ENCODE data around the gene SH3BP4.

The SH3BP4 gene

GRCh38 chr2:235059161-235059560 is 107.3 kb downstream of the SH3BP4 start:
- no peak for DNase-seq (ENCODE audit: low read depth)

DNA sequence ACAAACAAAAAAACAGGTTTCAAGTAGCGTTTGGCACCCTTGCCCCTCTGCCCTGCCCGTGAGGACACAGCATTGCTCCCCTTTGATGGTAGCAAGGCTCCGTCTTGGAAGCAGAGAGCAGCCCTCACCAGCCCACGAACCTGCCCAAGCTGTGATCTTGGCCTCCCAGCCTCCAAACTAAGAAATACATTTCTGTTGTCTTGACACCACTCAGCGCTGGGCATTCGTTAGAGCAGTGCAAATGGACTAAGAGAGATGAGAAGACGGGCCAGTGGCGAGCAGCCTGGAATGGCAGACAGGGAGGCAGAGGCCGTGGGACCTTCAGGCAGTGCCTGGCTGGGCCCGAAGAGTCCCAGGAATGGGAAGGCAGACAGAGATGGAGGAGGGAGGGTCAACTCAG is 109.8 kb downstream of the SH3BP4 start:
- DNase-seq (ENCODE audit: low read depth): no peak

DNA sequence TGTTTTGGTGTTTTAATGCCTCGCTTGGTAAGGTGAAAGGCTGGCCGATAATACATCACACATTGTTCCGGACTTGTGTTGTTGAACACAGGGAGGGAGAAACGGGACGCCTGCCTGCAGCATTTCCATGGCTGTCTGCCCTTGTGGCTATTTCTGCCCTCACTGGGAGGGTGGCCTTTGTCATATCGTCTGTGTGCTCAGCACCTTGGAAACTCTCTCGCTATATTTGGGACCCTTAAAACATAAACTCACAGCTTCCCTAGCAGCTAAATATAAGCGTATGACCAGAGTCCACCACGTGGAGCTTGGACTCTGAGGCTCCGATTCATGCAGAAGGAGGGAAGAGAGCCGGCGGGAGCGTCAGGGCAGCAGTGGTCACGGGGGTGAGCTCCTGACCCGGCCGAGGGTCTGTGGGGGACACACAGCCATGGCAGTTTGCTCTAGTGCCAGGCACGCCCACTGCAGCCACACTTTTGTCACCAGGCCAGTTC is 111.7 kb downstream of the SH3BP4 start:
- no peak for DNase-seq (ENCODE audit: low read depth)

GRCh38 chr2:235064976-235065375 is 113.2 kb downstream of the SH3BP4 start:
- no peak for DNase-seq (ENCODE audit: low read depth)

DNA sequence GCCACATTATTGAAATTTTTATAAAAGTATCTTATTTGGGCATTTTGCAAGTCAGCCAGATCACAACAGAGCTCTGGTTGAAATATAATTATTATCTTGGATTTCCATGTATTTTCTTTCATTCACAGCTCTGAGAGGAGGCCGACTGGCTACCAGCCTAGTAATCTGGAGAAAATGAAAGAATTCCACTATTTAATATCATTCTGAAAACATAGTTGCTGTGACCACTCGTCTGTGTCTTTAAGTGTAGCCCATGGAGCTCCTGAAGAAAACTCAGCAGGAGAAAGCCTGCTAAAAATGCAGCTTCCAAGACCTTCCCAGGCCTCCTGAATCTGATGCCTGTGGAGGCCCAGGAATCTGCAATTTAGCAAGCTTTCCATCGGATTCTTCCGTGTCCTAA is 114.7 kb downstream of the SH3BP4 start:
- DNase-seq (ENCODE audit: low read depth): no peak

DNA sequence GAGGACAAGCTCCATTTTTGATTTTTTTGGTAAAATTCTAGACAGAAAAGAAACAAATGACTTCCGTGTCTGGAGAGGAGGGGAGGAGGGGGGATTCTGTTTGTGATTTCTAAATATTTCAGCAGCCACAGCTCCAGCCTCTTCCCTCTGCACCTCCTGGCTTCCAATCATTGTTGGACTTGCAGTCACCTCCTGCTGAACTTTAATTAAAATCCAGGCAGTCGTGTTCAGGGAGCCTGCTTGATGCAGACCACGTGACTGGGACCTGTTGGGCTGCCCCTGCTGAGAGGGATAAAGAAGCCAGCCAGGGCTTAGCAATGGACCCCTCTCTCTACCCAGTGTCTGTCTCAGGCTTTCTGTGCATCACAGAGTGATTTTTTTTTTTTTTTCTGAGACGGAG is 115.1 kb downstream of the SH3BP4 start:
- DNase-seq (ENCODE audit: low read depth): no peak

DNA sequence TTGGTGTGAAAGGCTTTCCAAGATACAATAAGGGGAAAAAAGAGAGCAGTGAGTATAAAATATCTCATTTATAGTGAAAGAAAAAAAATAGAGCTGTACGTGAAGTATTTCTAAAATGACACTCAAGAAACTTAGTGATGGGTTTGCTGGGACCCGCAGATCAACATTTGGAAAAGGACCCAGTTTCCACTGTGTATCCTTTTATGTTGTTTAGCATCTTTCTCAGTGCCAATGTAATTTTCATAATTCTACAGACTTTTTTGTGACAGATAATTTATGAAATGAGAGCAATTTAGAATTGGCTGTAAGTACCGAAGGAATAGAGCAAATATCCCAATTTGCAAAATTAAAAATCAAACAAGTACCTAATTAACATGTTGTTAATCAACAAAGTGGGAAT is 116.9 kb downstream of the SH3BP4 start:
- DNase-seq (ENCODE audit: low read depth): no peak

GRCh38 chr2:235070063-235070706 is 118.4 kb downstream of the SH3BP4 start:
- DNase-seq (ENCODE audit: low read depth): no peak

DNA sequence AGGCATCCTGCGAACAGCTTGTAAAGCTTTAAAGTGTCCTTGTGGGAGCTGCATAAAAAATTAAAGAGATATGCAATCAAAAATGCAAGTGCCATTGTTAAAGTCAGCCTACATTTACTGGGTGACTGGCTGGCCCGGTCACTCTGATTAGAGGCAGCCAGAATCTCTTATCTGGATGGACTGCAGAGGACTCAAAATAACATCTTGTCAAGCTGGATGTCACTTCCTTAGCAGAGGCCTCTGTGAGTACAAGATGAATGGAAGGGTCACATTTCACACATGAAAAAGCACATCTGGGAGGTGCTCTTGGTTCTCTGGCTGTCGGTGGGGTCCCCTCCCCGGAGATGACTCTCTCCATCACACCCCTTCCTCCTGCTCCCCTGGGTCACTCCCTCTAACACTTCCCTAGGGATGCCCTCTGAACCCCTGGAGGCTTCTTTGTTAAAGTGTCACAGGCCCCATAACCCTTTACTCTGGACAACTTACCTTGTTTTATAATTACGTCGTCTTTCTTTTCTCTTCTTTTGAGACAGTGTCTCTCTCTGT is 122.1 kb downstream of the SH3BP4 start:
- DNase-seq (ENCODE audit: low read depth): no peak

DNA sequence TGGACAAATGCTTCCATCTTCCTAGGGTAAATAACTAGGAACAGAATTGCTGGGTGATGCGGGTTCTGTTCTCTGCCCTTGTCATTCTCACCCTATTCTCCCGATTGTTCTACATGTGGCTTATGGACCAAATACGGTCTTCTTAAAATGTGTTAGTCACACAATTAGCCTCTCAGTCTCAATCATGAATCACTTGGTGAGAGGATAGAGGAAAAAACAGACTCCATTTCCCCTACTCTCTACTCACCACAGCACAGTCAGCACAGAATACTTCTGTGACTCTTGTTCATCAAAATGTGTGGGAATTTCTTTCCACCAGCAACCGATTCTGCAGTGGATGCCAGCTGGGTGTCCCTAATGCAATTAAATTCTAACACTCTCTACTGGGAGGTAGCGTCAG is 125.2 kb downstream of the SH3BP4 start:
- no peak for DNase-seq (ENCODE audit: low read depth)

DNA sequence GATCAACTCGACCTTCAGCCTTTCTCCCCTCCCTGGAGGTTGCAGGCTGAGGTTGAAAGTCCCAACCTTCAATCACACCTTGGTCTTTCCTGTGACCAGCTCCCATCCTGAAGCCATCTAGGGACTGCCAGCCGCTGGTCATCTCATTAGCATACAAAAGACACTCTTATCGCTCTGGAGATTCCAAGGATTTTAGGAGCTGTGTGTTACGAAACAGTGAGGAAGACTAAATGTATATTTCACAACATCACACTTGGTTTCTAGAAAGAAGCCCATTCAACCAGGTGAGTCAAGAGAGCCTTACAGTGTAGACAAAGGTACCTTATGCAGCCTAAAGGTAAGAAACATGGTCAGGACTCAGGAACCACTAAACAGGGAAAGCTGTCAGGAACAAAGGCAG is 126.4 kb downstream of the SH3BP4 start:
- DNase-seq (ENCODE audit: low read depth): no peak

GRCh38 chr2:235078914-235079472 is 127.2 kb downstream of the SH3BP4 start:
- no peak for DNase-seq (ENCODE audit: low read depth)

GRCh38 chr2:235080101-235080500 is 128.3 kb downstream of the SH3BP4 start:
- DNase-seq (ENCODE audit: low read depth): no peak

DNA sequence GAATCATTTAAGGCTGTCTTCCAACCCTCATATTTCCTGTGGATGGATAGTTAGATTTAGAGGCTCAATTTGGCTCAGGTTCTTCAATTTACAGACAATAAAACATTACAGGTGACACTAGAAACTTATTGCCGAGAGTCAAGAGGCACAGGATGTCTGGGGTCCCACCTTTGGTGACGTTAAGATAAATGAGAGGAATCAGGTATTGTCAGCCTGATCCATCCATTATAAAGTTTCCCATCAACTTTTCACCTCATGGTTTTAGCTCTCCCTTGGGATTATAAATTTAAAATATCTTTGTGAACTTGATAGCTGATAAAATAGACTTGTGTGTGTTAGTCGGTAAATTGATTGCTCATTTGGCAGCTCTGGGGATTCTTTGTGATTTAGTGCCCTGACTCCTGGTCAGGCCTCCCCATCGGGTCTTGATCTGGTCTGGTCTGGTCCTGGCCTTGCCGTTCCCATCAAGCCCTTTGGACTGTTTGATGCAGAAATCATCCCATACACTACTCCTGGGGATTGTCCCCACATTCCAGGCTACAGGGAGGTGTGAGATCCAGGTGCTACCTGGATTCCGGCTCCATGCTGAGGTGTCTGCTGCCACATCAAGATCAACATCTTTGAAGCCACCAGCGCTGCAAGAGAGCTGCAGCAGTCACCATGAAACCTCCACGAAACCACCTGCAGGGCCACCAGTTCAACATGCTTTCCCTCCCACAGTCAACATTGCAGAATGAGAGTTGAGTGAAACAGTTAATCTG is 130.9 kb downstream of the SH3BP4 start:
- no peak for DNase-seq (ENCODE audit: low read depth)

GRCh38 chr2:235083822-235084221 is 132.0 kb downstream of the SH3BP4 start:
- DNase-seq (ENCODE audit: low read depth): no peak

DNA sequence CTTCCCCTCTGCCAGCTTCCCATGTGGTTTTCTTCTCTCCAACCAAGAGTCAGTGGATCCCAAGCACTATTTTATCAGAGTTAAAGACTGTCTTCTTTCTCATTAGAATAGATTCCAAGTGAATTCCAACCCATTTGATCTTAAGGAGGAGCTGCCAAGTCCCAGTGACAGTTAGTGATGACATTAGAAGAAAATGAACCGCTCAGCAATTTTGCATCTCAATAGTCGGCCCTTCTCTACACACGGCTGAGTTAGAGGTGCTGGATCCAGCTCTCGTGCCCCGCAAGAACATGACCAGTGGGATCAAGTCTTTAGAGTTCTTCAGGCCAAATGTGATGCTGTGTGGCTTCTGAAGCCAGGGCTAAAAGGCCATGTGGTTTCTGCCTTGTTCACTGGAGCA is 132.6 kb downstream of the SH3BP4 start:
- no peak for DNase-seq (ENCODE audit: low read depth)

DNA sequence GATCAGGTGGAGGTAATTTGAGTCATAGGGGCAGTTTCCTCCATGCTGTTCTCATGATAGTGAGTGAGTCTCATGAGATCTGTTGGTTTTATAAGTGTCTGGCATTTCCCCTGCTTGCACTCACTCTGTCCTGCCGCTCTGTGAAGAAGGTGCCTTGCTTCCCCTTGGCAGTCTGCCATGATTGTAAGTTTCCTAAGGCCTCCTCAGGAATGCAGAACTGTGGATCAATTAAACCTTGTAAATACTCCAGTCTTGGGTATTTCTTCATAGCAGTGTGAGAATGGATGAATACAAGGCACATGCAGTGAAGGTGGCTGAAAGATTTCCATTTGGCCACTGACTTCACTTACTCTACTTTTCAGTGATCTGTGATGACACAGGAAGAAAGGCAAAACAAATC is 133.7 kb downstream of the SH3BP4 start:
- no peak for DNase-seq (ENCODE audit: low read depth)

- no peak for DNase-seq (ENCODE audit: low read depth)
Measured at GRCh38 chr2:235086481-235087184, 134.8 kb downstream of the SH3BP4 start.

DNA sequence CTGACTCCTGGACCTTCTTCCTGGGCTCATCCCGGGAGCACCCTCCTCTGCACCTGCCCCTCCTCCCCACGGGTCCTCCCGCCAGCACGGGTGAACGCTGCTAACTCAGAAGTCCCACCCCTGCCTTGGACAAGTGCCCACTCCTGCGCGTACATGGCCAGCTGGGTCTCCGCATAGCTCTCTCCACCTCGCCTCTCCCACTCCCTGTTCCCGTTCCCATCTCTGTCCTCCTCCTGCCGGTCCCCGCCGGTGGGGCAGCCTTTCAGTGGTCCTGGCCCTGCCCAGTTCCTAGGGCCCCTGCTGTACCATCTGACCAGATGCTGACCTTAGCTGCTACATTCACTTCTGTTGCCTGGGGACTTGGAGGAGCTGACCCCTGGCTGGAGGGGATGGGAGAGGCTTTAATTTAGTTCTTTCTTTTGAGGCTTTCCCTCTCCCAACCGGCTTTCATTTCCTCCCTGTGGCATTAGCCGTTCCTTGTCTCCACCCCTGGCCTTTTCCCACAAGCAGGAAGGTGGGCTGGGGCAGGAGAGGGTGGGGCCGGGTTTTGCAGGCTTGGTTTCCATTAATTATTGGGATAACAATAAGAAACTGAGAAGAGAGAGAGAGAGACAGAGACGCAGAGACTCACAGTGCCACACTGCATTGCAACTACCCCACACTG is 136.1 kb downstream of the SH3BP4 start:
- DNase-seq (ENCODE audit: low read depth): no peak

DNA sequence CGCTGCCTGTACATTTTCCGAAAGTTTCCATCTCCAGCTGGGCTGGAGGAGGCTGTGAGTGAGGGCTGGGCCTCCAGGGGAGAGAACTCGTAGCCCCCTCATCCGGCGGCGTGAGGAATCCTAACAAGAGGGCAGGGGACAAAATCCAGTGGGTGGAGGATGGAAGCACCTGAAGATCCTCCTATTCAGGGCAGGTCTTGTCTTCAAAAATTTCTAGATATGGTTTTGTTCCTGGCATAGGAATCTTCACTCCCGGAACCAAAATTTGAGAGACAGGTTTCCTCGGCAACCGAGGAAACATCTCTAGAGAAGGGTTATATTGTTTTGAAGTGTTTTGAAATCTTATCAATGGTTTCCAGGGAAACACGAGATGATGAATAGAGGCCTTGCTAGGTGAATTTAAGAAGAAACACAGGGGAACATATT is 136.7 kb downstream of the SH3BP4 start:
- no peak for DNase-seq (ENCODE audit: low read depth)

DNA sequence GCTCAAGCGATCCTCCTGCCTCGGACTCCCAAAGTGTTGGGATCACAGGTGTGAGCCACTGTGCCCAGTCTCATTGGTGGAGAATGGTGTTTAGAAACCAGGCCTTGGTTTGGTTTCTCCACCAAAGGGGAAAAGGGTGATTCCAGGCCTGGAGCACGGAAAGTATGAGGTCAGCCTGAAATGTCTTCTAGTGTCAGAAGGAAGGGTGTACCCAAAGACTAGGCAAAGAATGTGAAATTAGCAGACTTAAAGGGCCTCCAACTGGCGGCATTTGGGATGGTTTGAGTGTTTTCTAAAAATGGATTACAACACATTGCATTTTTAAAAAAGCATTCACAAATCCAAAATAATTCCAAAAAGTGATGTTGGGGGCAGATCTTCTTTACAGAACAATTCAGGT is 139.6 kb downstream of the SH3BP4 start:
- DNase-seq (ENCODE audit: low read depth): no peak

DNA sequence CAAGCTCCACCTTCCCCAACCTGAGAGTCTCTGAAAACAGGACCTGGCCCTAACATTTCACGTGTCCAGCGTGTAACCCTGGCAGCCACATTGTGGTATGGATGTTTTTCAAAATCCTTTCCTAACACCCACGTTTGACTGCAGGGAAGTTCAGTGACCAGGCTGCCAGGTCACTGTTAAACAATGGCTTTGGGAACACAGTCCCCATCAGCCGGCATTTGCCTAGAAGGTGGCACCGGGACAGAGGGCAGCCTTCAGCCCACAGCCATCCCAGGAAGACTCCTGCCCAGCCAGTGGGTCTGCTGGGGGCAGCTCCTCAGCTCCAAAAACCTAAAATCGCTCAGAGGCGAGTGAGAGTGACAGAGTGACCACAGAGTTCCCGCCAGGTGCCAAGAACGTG is 140.2 kb downstream of the SH3BP4 start:
- no peak for DNase-seq (ENCODE audit: low read depth)

All from T-helper 22 cell (primary cell).